ENCODE measurements around the gene AGBL1.

AGBL1 gene

GRCh38 chr15:86630946-86631345 lies 551.3 kb downstream of the AGBL1 start:
- no peak for DNase-seq (ENCODE audit: low read depth in 1 of 2, low spot score in 1 of 2)

GRCh38 chr15:86634146-86634545 lies 554.5 kb downstream of the AGBL1 start:
- no peak for DNase-seq (ENCODE audit: low read depth in 1 of 2, low spot score in 1 of 2)

- DNase-seq (ENCODE audit: low read depth in 1 of 2, low spot score in 1 of 2), result no peak
Measured at GRCh38 chr15:86634992-86635638, 555.4 kb downstream of the AGBL1 start.

GRCh38 chr15:86644339-86644738 lies 564.7 kb downstream of the AGBL1 start:
- no peak for DNase-seq (ENCODE audit: low read depth in 1 of 2, low spot score in 1 of 2)

GRCh38 chr15:86645925-86646500 lies 566.3 kb downstream of the AGBL1 start:
- no peak for DNase-seq (ENCODE audit: low read depth in 1 of 2, low spot score in 1 of 2)

- no peak for DNase-seq (ENCODE audit: low read depth in 1 of 2, low spot score in 1 of 2)
Measured at GRCh38 chr15:86647810-86648440, 568.3 kb downstream of the AGBL1 start.

GRCh38 chr15:86649277-86649676 lies 569.6 kb downstream of the AGBL1 start:
- DNase-seq (ENCODE audit: low read depth in 1 of 2, low spot score in 1 of 2), result no peak

- DNase-seq (ENCODE audit: low read depth in 1 of 2, low spot score in 1 of 2), result no peak
Measured at GRCh38 chr15:86650094-86650493, 570.4 kb downstream of the AGBL1 start.

- no peak for DNase-seq (ENCODE audit: low read depth in 1 of 2, low spot score in 1 of 2)
Measured at GRCh38 chr15:86653344-86654197, 573.9 kb downstream of the AGBL1 start.

- no peak for DNase-seq (ENCODE audit: low read depth in 1 of 2, low spot score in 1 of 2)
Measured at GRCh38 chr15:86654501-86654900, 574.8 kb downstream of the AGBL1 start.

GRCh38 chr15:86657305-86657704 lies 577.6 kb downstream of the AGBL1 start:
- no peak for DNase-seq (ENCODE audit: low read depth in 1 of 2, low spot score in 1 of 2)

- no peak for DNase-seq (ENCODE audit: low read depth in 1 of 2, low spot score in 1 of 2)
Measured at GRCh38 chr15:86659724-86660411, 580.2 kb downstream of the AGBL1 start.

GRCh38 chr15:86661580-86661979 lies 581.9 kb downstream of the AGBL1 start:
- DNase-seq (ENCODE audit: low read depth in 1 of 2, low spot score in 1 of 2), result no peak

- no peak for DNase-seq (ENCODE audit: low read depth in 1 of 2, low spot score in 1 of 2)
Measured at GRCh38 chr15:86663304-86663703, 583.6 kb downstream of the AGBL1 start.

- no peak for DNase-seq (ENCODE audit: low read depth in 1 of 2, low spot score in 1 of 2)
Measured at GRCh38 chr15:86663979-86664378, 584.3 kb downstream of the AGBL1 start.

GRCh38 chr15:86664581-86664980 lies 584.9 kb downstream of the AGBL1 start:
- DNase-seq (ENCODE audit: low read depth in 1 of 2, low spot score in 1 of 2), result no peak

- DNase-seq (ENCODE audit: low read depth in 1 of 2, low spot score in 1 of 2), result no peak
Measured at GRCh38 chr15:86676002-86676401, 596.3 kb downstream of the AGBL1 start.

GRCh38 chr15:86677278-86677677 lies 597.6 kb downstream of the AGBL1 start:
- DNase-seq (ENCODE audit: low read depth in 1 of 2, low spot score in 1 of 2), result no peak

GRCh38 chr15:86685263-86685662 lies 605.6 kb downstream of the AGBL1 start:
- no peak for DNase-seq (ENCODE audit: low read depth in 1 of 2, low spot score in 1 of 2)

- DNase-seq (ENCODE audit: low read depth in 1 of 2, low spot score in 1 of 2), result no peak
Measured at GRCh38 chr15:86689006-86689405, 609.3 kb downstream of the AGBL1 start.

- DNase-seq (ENCODE audit: low read depth in 1 of 2, low spot score in 1 of 2), result peak in 1 of 2 donors; percentile 6
Measured at GRCh38 chr15:86690566-86690965, 610.9 kb downstream of the AGBL1 start.
